Gastrocnemius medialis (tissue), 4 donors: Measurements from ENCODE around the gene REG1A.

Experiments used
- POLR2A ChIP-seq, 2 donors: fragments of 450-650 bp; IDR thresholded peaks; one replicate each; pipeline ENCODE4 v1.6.1; 2017; ENCODE audit warnings: antibody characterized with exemption in 2 of 2, mild to moderate bottlenecking in 2 of 2, moderate library complexity in 2 of 2
- TF ChIP-seq, protein P1 (sequence below), 5 experiments: fragments of 450-650 bp in 3 of 5; fragments of 200-600 bp in 2 of 5; sonication (generic) in 2 of 5; IDR thresholded peaks in 4 of 5; conservative IDR thresholded peaks in 1 of 5; 1 replicate in 4 of 5; 2 replicates in 1 of 5; pipeline ENCODE4 v1.5.1; 2016 to 2019; ENCODE audit warnings: antibody characterized with exemption in 5 of 5, mild to moderate bottlenecking in 3 of 5, moderate library complexity in 3 of 5

DNA sequence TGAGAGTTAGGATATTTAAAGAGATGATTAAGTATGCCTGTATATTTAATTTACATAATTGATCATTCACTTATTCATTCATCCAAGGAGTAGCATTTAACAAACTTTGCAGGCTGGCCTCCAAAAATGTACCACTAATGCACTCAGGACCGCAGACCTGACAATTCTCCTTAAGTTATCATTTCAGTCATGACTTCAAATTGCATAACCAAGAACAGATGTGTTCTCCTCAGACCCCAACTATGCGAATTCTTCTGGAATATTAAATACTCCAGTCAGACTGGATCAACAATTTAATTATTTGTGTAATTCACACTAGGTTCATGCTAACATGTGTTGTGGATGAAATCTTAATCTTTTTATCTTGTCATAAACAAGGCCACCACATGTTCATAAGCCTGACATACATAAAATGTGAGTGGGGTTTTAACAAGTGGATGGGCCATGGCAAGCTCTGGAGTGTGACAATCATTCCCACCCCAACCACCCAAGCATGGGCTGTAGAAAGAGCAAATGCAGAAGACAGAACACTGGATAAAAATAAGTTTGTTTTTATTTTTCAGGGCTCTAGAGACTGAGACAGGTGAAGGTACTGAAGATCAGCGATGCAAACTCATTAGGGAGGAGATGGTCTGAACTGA, 35.7 kb upstream of the REG1A start:
- TF ChIP-seq, protein P1, sequence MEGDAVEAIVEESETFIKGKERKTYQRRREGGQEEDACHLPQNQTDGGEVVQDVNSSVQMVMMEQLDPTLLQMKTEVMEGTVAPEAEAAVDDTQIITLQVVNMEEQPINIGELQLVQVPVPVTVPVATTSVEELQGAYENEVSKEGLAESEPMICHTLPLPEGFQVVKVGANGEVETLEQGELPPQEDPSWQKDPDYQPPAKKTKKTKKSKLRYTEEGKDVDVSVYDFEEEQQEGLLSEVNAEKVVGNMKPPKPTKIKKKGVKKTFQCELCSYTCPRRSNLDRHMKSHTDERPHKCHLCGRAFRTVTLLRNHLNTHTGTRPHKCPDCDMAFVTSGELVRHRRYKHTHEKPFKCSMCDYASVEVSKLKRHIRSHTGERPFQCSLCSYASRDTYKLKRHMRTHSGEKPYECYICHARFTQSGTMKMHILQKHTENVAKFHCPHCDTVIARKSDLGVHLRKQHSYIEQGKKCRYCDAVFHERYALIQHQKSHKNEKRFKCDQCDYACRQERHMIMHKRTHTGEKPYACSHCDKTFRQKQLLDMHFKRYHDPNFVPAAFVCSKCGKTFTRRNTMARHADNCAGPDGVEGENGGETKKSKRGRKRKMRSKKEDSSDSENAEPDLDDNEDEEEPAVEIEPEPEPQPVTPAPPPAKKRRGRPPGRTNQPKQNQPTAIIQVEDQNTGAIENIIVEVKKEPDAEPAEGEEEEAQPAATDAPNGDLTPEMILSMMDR (IDR thresholded peaks at IDR 0.05 in 4 of 5, conservative IDR thresholded peaks at IDR 0.05 in 1 of 5): no peak
- no peak for TF ChIP-seq POLR2A (IDR thresholded peaks at IDR 0.05)
